Measurements from ENCODE around the gene SUOX.

DNA sequence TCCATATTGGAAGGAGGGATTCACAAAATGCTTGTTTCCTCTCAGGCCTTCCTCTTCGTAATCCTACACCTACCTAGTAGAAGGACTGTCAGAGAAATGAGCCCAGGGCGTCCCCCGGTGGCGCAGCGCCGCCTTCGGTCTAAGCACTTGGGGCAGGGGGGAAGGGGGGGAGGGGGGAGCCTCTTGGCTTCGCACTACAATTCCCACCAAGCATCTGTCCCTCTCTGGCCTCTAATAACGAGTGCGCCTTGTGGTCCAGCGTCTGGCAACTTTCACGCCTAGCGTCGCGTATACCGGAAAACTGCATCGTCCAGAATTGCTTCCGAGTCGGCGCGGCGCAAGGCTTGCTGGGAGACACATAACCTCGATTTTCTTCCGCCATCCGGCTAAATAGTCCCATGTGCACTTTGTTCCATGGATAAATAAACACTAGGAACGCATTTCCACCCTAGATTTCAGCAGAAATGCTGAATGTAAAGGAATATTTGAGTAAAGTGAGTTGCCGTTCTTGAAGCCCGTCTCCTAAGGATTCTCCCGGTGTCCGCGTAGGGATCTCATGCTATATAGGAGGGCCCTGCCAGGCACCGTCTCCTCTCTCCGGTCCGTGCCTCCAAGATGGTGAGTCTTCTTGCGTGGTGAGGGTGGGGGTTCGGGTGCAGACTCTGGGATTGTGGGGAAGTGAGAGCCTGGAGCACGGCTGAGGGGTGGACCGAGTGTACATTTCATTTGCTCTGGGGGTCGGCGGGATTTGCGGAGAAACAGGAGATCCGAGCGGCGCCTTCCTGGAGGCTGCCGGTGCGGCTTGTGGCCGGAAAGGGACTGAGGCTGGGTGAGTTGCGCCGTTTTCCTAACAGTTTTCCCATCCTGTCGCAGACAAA, 44.7 kb downstream of the SUOX start, which contains the start of gene RPS26:
- TF ChIP-seq POLR2A (IDR thresholded peaks at IDR 0.05; ENCODE audit: low read length) (peak; percentile 100), GATA1 (IDR thresholded peaks at IDR 0.05; ENCODE audit: low read depth, low read length) (no peak)

Measured in erythroblast (primary cell).